ENCODE measurements around the gene TBX20. TPM values are rescaled to one million over a fixed set of nuclear protein-coding genes. Genes with fewer than 3 reads are reported as not detected.

Gene TBX20
- under 1 TPM in 1 of 3 donors, not detected in 2; 0.11 TPM for polyA plus RNA-seq (ENCODE audit: insufficient read length in 3 of 3)

GRCh38 chr7:35253710-35254495, at the start of gene TBX20:
Gene TBX20, minus strand, starts transcription at chr7:35254100. Its CDS starts 480 bp downstream, at chr7:35253620.
- no peak for DNase-seq (ENCODE audit: low read depth in 3 of 3, low spot score in 2 of 3)

- DNase-seq (ENCODE audit: low read depth in 3 of 3, low spot score in 2 of 3), result no peak
Observed at GRCh38 chr7:35289376-35289775, 35.5 kb upstream of the TBX20 start.

- DNase-seq (ENCODE audit: low read depth in 3 of 3, low spot score in 2 of 3), result no peak
Observed at GRCh38 chr7:35286986-35287385, 33.1 kb upstream of the TBX20 start.

- no peak for DNase-seq (ENCODE audit: low read depth in 3 of 3, low spot score in 2 of 3)
Observed at GRCh38 chr7:35286422-35286821, 32.5 kb upstream of the TBX20 start.

GRCh38 chr7:35285799-35286198, 31.9 kb upstream of the TBX20 start:
- DNase-seq (ENCODE audit: low read depth in 3 of 3, low spot score in 2 of 3), result no peak

GRCh38 chr7:35280902-35281301, 27.0 kb upstream of the TBX20 start:
- no peak for DNase-seq (ENCODE audit: low read depth in 3 of 3, low spot score in 2 of 3)

- no peak for DNase-seq (ENCODE audit: low read depth in 3 of 3, low spot score in 2 of 3)
Observed at GRCh38 chr7:35277359-35277758, 23.5 kb upstream of the TBX20 start.

GRCh38 chr7:35272246-35272645, 18.3 kb upstream of the TBX20 start:
- no peak for DNase-seq (ENCODE audit: low read depth in 3 of 3, low spot score in 2 of 3)

GRCh38 chr7:35268953-35269352, 15.1 kb upstream of the TBX20 start:
- no peak for DNase-seq (ENCODE audit: low read depth in 3 of 3, low spot score in 2 of 3)

- DNase-seq (ENCODE audit: low read depth in 3 of 3, low spot score in 2 of 3), result no peak
Observed at GRCh38 chr7:35267411-35267810, 13.5 kb upstream of the TBX20 start.

- DNase-seq (ENCODE audit: low read depth in 3 of 3, low spot score in 2 of 3), result no peak
Observed at GRCh38 chr7:35263396-35263795, 9.5 kb upstream of the TBX20 start.

- no peak for DNase-seq (ENCODE audit: low read depth in 3 of 3, low spot score in 2 of 3)
Observed at GRCh38 chr7:35261476-35262285, 7.8 kb upstream of the TBX20 start.

GRCh38 chr7:35261041-35261440, 7.1 kb upstream of the TBX20 start:
- no peak for DNase-seq (ENCODE audit: low read depth in 3 of 3, low spot score in 2 of 3)

- DNase-seq (ENCODE audit: low read depth in 3 of 3, low spot score in 2 of 3), result no peak
Observed at GRCh38 chr7:35260246-35260645, 6.3 kb upstream of the TBX20 start.

GRCh38 chr7:35259523-35259908, 5.6 kb upstream of the TBX20 start:
- no peak for DNase-seq (ENCODE audit: low read depth in 3 of 3, low spot score in 2 of 3)

GRCh38 chr7:35258868-35259522, 5.1 kb upstream of the TBX20 start:
- DNase-seq (ENCODE audit: low read depth in 3 of 3, low spot score in 2 of 3), result no peak

- no peak for DNase-seq (ENCODE audit: low read depth in 3 of 3, low spot score in 2 of 3)
Observed at GRCh38 chr7:35258125-35258867, 4.4 kb upstream of the TBX20 start.

GRCh38 chr7:35257251-35258124, 3.6 kb upstream of the TBX20 start:
- no peak for DNase-seq (ENCODE audit: low read depth in 3 of 3, low spot score in 2 of 3)

- DNase-seq (ENCODE audit: low read depth in 3 of 3, low spot score in 2 of 3), result no peak
Observed at GRCh38 chr7:35256256-35257175, 2.6 kb upstream of the TBX20 start.
